Measurements from ENCODE around the gene GGT1. TPM values are rescaled to one million over a fixed set of nuclear protein-coding genes. Genes with fewer than 3 reads are reported as not detected.

Gene GGT1
- polyA plus RNA-seq, 1 of the 3 experiments (the other 2 are of a cell fraction), result 1.6 TPM

GRCh38 chr22:24587948-24588347, 15.0 kb upstream of the GGT1 start (continued):
- TF ChIP-seq ZBTB33 (IDR thresholded peaks at IDR 0.05; ENCODE audit: borderline replicate concordance, low read depth) (no peak), SMC3 (IDR thresholded peaks at IDR 0.05; ENCODE audit: low read depth, low read length) (no peak), EP300 (IDR thresholded peaks at IDR 0.05; ENCODE audit: borderline replicate concordance in 1 of 2, low read depth in 1 of 2, low read length in 1 of 2) (no peak), YY1 (IDR thresholded peaks at IDR 0.05; ENCODE audit: low read depth) (no peak)

GRCh38 chr22:24588381-24588756, 14.6 kb upstream of the GGT1 start:
- 49% methylated on average over 5 of the region's 13 CpGs for WGBS (ENCODE audit: low lambda C conversion rate)
- Histone ChIP-seq H3K9me3 (no peaks in the 10 kb centered on the region), H3K27ac (ENCODE audit: low read depth in 2 of 2, low read length in 1 of 2) (no peak overlapping the region; a peak in 1 of 4 replicates), H3K27me3 (ENCODE audit: insufficient read depth) (no peaks in the 10 kb centered on the region), H4K20me1 (ENCODE audit: insufficient read depth) (no peaks in the 10 kb centered on the region), H3F3A (replicated peaks; ENCODE audit: insufficient read depth) (no peaks in the 10 kb centered on the region), H3K4me3 (ENCODE audit: low read depth in 2 of 2, low read length in 1 of 2) (no peak overlapping the region), H3K4me1 (ENCODE audit: control insufficient read depth in 1 of 2, insufficient read depth in 2 of 2, low read depth in 1 of 2, low read length in 1 of 2) (peaks cover 9 to 46% of the 10 kb centered on the region in 2 experiments; a peak in 2 of 4 replicates), H2AFZ (ENCODE audit: low read depth) (no peak overlapping the region), H3K4me2 (no peak overlapping the region), H3K9ac (no peak overlapping the region), H3K79me2 (ENCODE audit: insufficient read depth) (no peaks in the 10 kb centered on the region), H3K36me3 (replicated peaks in 1 of 2; ENCODE audit: control insufficient read depth in 1 of 2, insufficient read depth in 2 of 2, low read length in 1 of 2) (peaks cover 0 to 21% of the 10 kb centered on the region in 2 experiments), H3K9me2 (no peaks in the 10 kb centered on the region)
- ChIA-PET CTCF (interaction anchor here (0.5 kb wide), 1 partner anchor 252 kb away, joined by 3 read pairs; no protein-coding TSS in a partner anchor), POLR2A (interaction anchor here (0.7 to 1.1 kb wide), 2 partner anchors 12 to 33 kb away, joined by 3 to 6 read pairs; partner anchors contain the start of gene GUCD1)
- no peak for TF ChIP-seq RFX5 (IDR thresholded peaks at IDR 0.05; ENCODE audit: low read length)
- no peak for TF ChIP-seq RAD21 (IDR thresholded peaks at IDR 0.05; ENCODE audit: low read length)
- TF ChIP-seq RXRA (IDR thresholded peaks at IDR 0.05; ENCODE audit: borderline replicate concordance, low read depth), result no peak
- TF ChIP-seq EP300 (IDR thresholded peaks at IDR 0.05; ENCODE audit: borderline replicate concordance in 1 of 2, low read depth in 1 of 2, low read length in 1 of 2), result no peak
- TF ChIP-seq CTCF (IDR thresholded peaks at IDR 0.05), result no peak
- TF ChIP-seq RCOR1 (IDR thresholded peaks at IDR 0.05; ENCODE audit: low read length), result no peak
- no peak for TF ChIP-seq FOSL2 (IDR thresholded peaks at IDR 0.05; ENCODE audit: borderline replicate concordance, low read depth)
- TF ChIP-seq YY1 (IDR thresholded peaks at IDR 0.05; ENCODE audit: low read depth), result no peak
- TF ChIP-seq TCF12 (IDR thresholded peaks at IDR 0.05), result 0 out of 2 replicates have a peak, but pooled peaks have one; percentile 9
- TF ChIP-seq FOXJ3 (CRISPR knock-in tag; IDR thresholded peaks at IDR 0.05), result no peak
- no peak for TF ChIP-seq SMC3 (IDR thresholded peaks at IDR 0.05; ENCODE audit: low read depth, low read length)
- no peak for TF ChIP-seq TAF1 (IDR thresholded peaks at IDR 0.05; ENCODE audit: borderline replicate concordance, low read depth, low read length)
- no peak for TF ChIP-seq FOXM1 (IDR thresholded peaks at IDR 0.05; ENCODE audit: low read depth)
- peak; percentile 86 for TF ChIP-seq NFIC (IDR thresholded peaks at IDR 0.05; ENCODE audit: borderline replicate concordance)
- no peak for TF ChIP-seq MAX (IDR thresholded peaks at IDR 0.05; ENCODE audit: low read depth)
- no peak for TF ChIP-seq SIN3A (IDR thresholded peaks at IDR 0.05; ENCODE audit: borderline replicate concordance, low read depth, low read length)
- no peak for TF ChIP-seq POLR2AphosphoS5 (IDR thresholded peaks at IDR 0.05; ENCODE audit: low read depth, low read length)
- DNase-seq, result peak; percentile 68

All from SK-N-SH (cell line).